Spleen (tissue), 7 donors: Measurements from ENCODE around the gene LRBA.

ENCODE experiments used
- POLR2A ChIP-seq, 3 donors: fragments of 450-650 bp; IDR thresholded peaks; one replicate each; pipeline ENCODE4 v1.5.1; 2017; ENCODE audit warnings: antibody characterized with exemption in 3 of 3, mild to moderate bottlenecking in 1 of 3
- TF ChIP-seq, protein P1 (sequence below), 11 experiments: fragments of 200-600 bp in 7 of 11; fragments of 450-650 bp in 4 of 11; sonication (generic) in 4 of 11; IDR thresholded peaks in 8 of 11; conservative IDR thresholded peaks in 3 of 11; 1 replicate in 7 of 11; 2 replicates in 4 of 11; pipeline versions ENCODE4 v1.4.0 to v1.8.0; 2016 to 2021; ENCODE audit warnings: antibody characterized with exemption in 11 of 11, inconsistent platforms in 4 of 11, mild to moderate bottlenecking in 1 of 11
- donor health status: DM: no; HTN: no; CAD: no; lungs with moderate emphysema.
- donor health status: DM: no; HTN: no; CAD: no.
- donor health status: DM: no; HTN: no; CAD: no.

DNA sequence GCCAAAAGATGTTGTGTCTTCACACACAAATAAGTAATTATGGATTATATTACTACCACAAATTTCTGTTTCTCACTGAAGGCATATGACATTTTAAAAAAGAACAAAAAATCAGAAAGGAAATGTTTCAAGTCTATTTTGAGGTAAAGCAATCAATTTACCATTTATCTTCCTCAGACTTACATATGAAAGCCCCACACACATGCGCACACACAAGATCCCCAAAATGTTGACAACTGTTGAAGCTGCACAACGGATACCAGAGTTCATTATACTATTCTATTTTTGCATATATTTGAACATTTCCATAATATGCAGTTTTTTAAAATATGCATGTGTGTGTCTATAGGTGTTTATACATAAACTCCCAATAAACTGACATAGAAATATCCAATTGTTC, 2.7 kb downstream of the LRBA start:
- TF ChIP-seq, protein P1, sequence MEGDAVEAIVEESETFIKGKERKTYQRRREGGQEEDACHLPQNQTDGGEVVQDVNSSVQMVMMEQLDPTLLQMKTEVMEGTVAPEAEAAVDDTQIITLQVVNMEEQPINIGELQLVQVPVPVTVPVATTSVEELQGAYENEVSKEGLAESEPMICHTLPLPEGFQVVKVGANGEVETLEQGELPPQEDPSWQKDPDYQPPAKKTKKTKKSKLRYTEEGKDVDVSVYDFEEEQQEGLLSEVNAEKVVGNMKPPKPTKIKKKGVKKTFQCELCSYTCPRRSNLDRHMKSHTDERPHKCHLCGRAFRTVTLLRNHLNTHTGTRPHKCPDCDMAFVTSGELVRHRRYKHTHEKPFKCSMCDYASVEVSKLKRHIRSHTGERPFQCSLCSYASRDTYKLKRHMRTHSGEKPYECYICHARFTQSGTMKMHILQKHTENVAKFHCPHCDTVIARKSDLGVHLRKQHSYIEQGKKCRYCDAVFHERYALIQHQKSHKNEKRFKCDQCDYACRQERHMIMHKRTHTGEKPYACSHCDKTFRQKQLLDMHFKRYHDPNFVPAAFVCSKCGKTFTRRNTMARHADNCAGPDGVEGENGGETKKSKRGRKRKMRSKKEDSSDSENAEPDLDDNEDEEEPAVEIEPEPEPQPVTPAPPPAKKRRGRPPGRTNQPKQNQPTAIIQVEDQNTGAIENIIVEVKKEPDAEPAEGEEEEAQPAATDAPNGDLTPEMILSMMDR (IDR thresholded peaks at IDR 0.05 in 8 of 11, conservative IDR thresholded peaks at IDR 0.05 in 3 of 11), result no peak
- TF ChIP-seq POLR2A (IDR thresholded peaks at IDR 0.05), result no peak
